Prostate gland (tissue), 2 donors: Measurements from ENCODE around the gene E2F6.

Experiments
- CTCF ChIP-seq, 4 experiments: fragments of 200-600 bp in 2 of 4; fragments of 450-650 bp in 2 of 4; sonication (generic) in 2 of 4; IDR thresholded peaks; 1 replicate in 3 of 4; 2 replicates in 1 of 4; pipeline ENCODE4 v1.5.1; 2016 to 2019; ENCODE audit warnings: antibody characterized with exemption in 4 of 4, mild to moderate bottlenecking in 2 of 4, moderate library complexity in 2 of 4
- POLR2A ChIP-seq: fragments of 450-650 bp; IDR thresholded peaks from one replicate; pipeline ENCODE4 v1.6.1; 2016; ENCODE audit warnings: antibody characterized with exemption, mild to moderate bottlenecking
- POLR2AphosphoS5 ChIP-seq: sonication (generic); formaldehyde crosslinking; IDR thresholded peaks from one replicate; pipeline ENCODE4 v1.6.1; 2017; ENCODE audit warnings: antibody characterized with exemption

DNA sequence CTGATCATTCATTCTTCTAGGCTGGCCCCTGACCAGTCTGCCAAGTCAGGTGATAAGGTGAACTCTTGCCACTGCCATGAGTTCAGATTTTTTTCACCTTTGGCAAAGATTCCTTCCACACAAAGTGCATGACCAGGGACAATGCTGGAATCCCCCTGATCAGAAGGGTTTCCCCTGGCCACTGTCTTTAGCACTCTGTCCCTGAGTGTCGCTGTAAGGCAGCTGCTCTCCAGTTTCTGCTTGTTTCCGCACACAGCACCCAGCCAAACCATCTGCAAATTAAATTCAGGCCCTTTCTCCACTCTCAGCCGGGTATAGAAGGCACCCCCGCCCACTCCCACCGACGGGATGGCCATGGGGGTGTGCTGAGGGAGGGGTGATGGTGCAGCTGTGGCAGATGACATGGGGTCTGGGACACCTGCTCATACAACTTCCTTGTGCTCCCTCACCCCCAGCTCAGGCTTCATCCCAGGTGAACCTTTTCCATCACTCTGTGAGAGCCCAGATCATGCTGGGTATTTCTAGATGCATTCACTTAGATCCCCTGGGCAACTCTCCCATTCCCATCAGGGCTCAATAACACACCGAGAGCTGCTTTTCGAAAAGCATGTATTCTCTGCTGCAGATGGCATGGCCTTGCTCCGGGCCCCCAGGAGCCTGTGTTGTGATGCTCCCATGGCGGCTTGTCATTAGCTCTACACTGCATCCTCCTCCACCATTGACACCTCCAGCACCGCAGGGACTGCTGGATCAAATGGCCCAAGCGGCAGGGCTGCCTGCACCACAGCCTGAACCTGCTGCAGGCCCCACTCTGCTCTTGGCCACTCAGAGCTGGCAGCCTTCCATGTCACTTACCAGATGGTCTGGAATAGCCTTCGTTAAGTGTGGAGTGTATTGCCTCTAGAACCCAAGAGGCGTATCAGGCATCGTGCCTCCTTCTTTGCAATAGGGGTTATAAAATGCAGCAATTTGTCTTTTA, 69.2 kb downstream of the E2F6 start:
- TF ChIP-seq CTCF (IDR thresholded peaks at IDR 0.05) (no peak), POLR2A (no peak), POLR2AphosphoS5 (no peak)
